Measurements from ENCODE around the gene NARS2.
"Not testable (repeated sequence)": the region's sequence is repeated elsewhere in the genome, so short reads cannot be mapped to it uniquely, and the experiment has no call there.

Gene NARS2

DNA sequence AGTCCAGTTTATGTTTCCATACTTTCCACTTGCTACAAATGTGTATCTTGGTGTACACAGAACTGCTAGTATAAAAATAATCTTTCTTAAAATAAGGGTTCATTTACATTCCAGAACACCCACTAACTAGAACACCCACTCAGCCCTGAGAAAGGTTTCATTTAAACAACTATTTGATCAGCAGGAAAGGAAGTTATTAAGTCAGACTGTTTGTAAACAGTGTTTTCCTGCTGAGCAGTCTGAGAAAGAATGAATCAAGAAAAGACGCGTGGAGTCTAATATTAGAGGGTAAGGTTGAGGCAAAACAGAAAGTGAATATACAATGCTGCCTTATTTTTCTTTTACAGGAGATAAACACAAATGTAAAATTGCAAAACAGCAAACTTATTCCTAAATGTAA, 32.7 kb downstream of the NARS2 start:
- DNase-seq (ENCODE audit: low spot score), result no peak

DNA sequence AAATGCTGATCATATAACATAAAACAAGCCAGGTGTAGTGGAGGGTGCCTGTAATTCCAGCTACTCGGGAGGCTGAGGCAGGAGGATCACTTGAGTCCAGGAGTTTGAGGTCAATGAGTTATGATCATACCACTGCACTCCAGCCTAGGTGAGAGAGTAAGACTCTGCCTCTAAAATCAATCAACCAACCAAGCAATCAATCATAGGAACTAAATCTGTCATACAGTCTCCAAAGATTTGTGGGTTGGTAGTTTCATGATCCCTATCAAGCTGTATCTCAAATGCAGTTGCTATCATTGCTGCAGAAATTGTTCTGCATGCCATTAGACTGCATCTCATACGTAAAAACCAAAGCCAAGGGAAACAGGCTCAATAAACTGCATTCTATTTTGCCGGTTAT, 33.1 kb downstream of the NARS2 start:
- DNase-seq (ENCODE audit: low spot score), result no peak

DNA sequence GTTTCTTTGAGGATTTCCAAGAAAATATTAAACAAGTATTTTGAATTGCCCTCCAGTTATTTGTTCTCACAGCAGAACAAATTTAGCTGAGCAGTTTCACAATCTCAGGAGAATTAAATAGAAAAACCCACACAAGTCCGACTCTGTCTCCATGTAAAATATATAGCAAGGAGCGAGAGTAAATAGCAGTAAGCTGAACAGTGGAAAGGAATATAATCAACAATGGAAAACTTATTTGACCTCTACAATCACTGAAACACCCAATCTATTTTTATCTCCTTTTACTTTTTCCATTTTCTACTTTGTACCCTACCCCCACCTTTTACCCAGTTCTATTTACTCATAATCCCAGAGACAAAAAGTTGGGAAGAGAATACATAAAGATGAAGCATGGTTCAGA, 34.4 kb downstream of the NARS2 start:
- DNase-seq (ENCODE audit: low spot score), result no peak

GRCh38 chr11:78539506-78539905, 35.2 kb downstream of the NARS2 start:
- no peak for DNase-seq (ENCODE audit: low spot score)

GRCh38 chr11:78536933-78537332, 37.7 kb downstream of the NARS2 start:
- DNase-seq (ENCODE audit: low spot score), result no peak

DNA sequence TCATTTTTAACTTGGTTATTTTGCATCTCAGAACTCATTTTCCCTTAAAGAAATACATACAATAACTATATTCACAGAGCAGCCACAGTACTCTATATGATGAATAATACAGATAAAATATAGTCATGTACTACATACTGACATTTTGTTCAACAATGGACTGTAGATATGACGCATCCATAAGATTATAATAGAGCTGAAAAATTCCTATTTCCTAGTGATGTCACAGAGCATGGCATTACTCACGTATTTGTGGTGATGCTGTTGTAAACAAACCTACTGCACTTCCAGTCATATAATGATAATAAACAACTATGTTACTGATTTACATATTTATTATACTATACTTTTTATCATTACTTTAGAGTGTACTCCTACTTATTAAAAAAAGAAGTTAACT, 38.7 kb downstream of the NARS2 start:
- no peak for DNase-seq (ENCODE audit: low spot score)

GRCh38 chr11:78535027-78535426, 39.6 kb downstream of the NARS2 start:
- DNase-seq (ENCODE audit: low spot score), result no peak

DNA sequence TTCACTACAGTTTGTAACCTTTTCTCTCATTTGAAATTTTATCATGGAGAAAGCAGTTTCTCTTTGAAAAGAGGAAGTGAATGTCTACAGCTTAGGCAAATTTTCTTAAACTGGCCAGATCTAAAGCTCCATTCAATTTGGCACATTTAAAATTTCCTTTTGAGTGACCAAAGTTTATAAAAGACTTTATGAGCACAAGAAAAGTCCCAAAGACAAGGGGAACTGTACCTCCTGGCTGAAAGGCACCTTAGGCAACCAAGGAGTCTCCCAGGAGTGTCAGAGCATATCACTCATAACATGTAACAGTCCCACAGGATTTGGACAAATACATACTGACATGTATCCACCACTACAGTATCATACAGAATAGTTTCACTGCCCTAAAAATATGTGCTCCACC, 41.3 kb downstream of the NARS2 start:
- no peak for DNase-seq (ENCODE audit: low spot score)

DNA sequence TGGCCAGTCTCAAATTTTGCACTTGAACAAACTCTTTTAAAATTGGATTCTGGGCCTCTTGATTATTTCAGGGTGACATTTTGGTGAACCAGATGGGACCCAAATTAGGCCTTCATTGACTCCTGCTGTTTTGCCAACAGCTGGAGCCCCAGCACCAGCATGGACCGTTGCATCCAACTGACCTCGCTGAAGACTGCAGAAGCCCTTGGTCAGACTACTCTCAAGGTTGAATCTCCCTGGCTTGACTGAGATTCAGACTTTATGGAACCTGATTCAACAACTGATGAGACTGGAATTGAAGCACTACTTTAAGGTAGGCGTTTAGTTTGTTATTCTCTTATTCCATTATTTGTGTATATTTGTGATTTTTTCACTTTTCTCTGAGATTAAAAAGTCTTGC, 41.7 kb downstream of the NARS2 start:
- DNase-seq (ENCODE audit: low spot score), result no peak

DNA sequence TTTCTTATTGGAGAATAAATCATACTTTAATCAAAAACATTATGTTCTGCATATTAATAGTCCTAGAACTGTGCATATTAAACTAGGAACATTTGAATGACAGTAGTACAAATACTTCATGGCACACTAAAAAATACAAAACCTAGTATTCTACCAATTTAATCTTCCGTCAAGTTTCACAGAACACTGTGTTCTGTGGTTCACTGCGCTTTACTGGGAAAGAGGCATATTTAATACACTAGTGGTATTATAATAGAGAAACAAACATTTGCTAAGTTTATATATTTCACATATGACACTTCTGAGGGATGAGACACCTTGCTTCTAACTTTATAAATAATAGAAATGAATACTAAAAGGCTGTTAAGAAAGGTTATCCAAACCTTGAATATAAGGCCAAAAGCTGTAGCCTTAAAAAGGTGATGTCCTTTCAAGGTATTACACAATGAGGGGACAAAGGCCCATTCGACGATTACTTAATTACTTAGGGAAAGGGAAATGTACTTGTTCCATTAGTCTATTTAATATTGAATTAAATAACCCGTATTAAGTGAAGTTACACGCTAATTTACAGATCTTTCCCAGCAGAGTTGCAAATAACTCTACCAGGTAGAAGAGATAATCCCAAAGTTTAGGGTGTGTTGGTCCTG, 48.0 kb downstream of the NARS2 start:
- no peak for DNase-seq (ENCODE audit: low spot score)

- DNase-seq (ENCODE audit: low spot score), result no peak
Measured at GRCh38 chr11:78525720-78526119, 48.9 kb downstream of the NARS2 start.

- no peak for DNase-seq (ENCODE audit: low spot score)
Measured at GRCh38 chr11:78520230-78520629, 54.4 kb downstream of the NARS2 start.

DNA sequence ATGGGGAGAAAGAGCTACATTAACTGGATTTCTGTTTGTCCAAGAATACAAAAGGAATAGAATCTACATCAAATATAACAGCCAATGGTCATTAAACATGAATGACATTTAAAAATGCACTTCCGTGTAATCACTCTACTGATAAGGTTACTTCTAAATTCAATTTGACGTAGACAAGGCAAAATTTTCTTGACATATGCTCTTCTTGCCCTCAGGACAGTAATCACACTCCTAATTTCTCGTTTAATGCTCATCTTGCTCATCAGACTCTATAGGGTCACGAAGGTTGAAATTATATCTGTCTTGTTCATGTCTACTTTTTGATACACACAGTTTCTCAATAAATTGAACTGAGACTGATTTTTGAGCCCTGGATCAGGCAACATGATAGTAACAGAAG, 58.4 kb downstream of the NARS2 start:
- no peak for DNase-seq (ENCODE audit: low spot score)

- no peak for DNase-seq (ENCODE audit: low spot score)
Measured at GRCh38 chr11:78514922-78515502, 59.7 kb downstream of the NARS2 start.

GRCh38 chr11:78513085-78513484, 61.6 kb downstream of the NARS2 start:
- DNase-seq (ENCODE audit: low spot score), result not testable (repeated sequence)

DNA sequence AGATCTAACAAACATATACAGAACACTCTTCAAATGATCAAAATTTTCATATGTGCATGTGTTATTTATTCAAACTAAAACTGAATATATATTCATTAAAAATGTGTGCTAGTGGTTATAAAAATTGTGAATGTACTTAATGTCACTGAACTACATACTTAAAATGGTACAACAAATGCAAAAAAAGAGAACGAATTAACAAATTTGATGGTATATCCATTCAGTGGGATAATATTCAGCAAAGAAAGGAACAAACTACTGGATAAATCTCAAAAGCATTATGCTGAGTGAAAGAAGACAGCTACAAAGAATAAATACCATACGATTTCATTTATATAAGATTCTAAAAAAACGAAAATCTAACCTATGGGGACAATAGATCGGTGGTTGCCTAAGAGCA, 64.1 kb downstream of the NARS2 start:
- DNase-seq (ENCODE audit: low spot score), result no peak

- no peak for DNase-seq (ENCODE audit: low spot score)
Measured at GRCh38 chr11:78510025-78510596, 64.6 kb downstream of the NARS2 start.

DNA sequence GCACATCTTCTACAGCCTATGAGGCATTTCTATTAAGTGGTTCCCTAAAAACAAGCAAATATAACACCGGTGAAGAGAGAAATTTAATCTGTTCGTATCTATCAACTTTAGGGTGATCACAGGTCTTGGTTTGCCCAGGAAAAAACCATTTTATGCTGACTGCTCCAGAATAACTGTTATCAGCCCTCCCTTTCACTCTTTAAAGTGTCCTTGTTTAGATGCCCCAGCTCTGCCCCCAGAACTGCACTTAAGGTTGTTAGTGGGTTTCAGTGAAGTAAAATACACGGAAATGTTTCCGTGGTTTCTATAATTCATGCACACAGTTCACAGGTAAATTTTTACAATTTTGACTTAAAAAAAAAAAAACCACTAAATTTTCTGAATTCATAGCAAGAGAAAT, 70.0 kb downstream of the NARS2 start:
- DNase-seq (ENCODE audit: low spot score), result no peak

GRCh38 chr11:78504181-78504580, 70.5 kb downstream of the NARS2 start:
- DNase-seq (ENCODE audit: low spot score), result no peak

DNA sequence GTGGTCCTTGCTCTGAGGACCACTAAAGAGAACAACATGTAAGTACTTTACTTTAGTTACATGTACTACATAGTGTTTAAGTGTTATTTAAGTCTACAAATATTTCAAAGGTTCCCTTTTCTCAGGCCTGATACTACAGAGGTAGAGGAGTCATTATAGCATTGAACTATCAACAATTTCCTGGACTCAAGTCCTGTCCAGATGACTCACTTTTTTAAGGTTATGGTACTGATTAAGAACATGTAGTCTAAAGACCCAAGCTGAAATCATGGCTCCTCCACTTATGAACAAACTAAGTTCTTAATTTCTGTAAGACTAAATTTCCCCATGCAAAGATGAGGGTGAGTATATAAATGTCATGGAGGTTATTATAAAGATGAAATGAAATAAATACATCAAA, 74.7 kb downstream of the NARS2 start:
- DNase-seq (ENCODE audit: low spot score), result no peak

DNA sequence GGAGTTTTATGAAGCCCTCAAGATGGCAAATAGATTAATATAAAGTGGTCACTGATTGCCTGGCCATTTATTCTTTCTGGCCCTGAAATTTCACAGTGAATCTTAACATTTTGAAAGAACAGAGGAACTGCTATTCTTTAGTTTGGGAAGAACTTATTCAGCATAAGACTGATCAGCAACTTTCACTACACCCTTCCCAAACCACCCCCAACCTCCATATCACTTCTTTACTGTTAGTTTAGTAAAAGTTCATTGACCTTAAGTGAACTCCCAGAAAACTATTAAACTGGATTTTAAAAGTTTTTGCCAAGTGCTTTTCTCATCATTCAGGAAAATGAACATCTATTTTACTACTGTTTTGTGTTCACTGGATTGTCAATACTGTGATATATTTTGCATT, 77.4 kb downstream of the NARS2 start:
- DNase-seq (ENCODE audit: low spot score), result no peak

- DNase-seq (ENCODE audit: low spot score), result no peak
Measured at GRCh38 chr11:78493413-78493975, 81.2 kb downstream of the NARS2 start.

- no peak for DNase-seq (ENCODE audit: low spot score)
Measured at GRCh38 chr11:78492973-78493372, 81.7 kb downstream of the NARS2 start.

DNA sequence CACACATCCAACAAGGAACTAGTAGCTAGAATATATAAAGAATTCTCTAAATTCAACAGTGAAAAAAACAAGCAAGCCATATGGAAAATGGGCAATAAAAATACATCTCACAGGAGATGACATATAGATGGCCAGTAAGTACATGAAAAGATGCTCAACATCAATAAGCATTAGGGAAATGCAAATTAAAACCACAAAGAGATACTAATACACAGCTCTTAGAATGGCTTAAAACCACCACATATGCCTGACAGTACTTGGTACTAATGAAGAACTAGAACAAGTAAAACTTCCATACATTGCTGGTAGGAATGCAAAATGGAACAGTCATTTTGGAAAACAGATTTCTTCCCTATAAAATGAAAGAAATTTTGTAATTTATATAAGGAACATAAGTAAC, 85.5 kb downstream of the NARS2 start:
- no peak for DNase-seq (ENCODE audit: low spot score)

All from ecto neural progenitor cell (in vitro differentiated cells).